Activated naive CD4-positive, alpha-beta T cell treated with anti-CD3 and anti-CD28 coated beads, Interleukin-2, amount 50 U/mL, for 16 hours (primary cell): ENCODE results near the gene CCDC82.
A peak's percentile ranks its signal among the peaks of the same experiment; 100 is the strongest.

Source experiments
- DNase-seq: peaks from one replicate; pipeline ENCODE4 v3.0.0-alpha.2; 2020

Gene CCDC82

DNA sequence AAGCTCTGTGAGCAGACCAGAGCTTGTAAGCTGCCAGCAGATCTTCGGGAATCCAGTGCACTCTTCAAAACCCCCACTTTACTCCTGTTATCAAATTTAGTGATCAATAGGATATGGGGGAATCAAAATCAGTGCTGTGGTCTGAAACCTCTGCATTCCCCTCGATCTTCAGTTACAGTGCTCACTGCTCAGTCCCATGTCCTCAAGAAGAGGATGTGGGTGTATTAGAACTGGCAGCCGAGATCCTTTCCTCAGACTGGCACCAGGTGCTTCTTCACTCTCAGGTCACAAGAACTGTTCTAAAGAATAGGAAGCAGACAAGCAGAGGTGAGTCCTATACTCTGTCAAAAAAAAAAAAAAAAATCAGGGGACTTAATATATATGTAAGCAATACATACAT, 31.4 kb downstream of the CCDC82 start:
- no peak for DNase-seq

DNA sequence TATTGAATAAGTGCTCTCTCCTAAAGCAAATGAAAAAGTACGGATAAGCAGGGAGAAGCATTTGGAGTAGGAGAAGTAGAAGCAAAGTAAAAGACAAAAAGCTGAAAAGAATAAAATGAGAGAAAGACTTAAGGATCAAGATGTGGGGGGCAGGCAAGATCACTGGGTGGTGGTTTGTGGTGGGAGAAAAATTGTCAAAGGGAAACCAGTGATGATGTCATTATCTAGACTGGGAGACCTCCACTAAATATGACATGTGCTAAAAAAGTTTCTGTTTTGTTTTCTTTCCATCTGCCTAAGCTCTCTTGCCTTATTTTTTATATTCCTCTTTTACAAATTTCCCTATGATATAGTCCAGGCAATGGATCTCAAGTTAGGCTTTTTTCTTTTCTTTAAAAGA, 31.9 kb downstream of the CCDC82 start:
- no peak for DNase-seq

DNA sequence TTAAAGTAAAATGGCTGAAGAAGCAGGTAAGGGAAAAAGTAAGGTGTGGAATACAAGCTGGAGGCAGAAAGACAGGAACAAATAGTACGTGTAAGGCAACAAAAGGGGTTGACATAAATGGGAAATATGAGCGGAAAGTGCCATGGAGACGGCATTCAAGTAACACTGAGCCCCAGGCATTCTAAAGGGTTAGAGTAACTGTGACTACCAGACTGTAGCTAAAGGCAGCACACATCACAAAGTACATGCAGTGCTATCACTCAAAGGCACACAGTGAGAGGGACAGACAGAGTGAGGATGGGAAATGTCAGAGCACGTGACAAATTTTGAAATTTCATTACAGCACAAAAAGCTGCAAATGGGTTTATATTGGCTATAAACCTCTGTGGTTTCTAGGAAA, 32.9 kb downstream of the CCDC82 start:
- DNase-seq: no peak

DNA sequence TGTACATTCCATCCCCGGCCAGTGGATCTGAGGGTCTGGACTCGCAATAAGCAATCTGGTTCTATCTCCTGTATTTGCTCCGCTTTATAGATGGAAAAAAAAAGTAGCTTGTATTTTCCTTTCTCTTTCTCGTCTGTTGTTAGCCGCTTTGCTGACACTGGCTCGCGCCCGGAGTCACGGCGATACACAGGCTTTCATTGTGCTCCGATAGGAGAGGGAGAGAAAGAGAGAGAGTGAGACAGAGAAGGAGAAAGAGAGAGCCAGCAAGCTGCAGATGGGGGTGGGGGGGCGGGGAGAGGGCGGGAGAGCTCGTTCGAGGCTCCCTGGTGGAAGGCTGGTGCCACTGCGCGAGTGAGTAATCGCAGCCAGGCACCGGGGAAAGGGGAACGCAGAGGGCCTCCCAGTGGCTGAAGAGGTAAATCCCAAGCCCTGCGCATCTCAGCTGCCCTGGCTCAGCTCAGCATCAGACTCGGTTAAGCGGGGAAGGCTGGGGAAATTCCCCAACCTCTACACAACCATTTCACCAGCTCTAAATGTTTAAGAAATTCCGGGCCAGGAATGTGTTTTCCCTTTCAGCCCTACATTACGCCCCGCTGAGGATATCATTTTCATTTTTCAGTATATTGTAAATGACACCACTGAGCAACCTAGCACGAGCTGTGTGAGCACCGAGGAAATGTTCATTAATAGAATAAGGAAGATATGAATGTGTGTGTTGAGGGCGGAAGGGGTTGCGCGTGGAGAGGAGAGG, 46.6 kb downstream of the CCDC82 start, which contains the start of gene MAML2:
Gene MAML2 (minus strand): TSS at position 235 of the 751 bp plus-strand sequence. CDS start 1,300 bp downstream, outside the sequence.
- DNase-seq: peak; percentile 91

DNA sequence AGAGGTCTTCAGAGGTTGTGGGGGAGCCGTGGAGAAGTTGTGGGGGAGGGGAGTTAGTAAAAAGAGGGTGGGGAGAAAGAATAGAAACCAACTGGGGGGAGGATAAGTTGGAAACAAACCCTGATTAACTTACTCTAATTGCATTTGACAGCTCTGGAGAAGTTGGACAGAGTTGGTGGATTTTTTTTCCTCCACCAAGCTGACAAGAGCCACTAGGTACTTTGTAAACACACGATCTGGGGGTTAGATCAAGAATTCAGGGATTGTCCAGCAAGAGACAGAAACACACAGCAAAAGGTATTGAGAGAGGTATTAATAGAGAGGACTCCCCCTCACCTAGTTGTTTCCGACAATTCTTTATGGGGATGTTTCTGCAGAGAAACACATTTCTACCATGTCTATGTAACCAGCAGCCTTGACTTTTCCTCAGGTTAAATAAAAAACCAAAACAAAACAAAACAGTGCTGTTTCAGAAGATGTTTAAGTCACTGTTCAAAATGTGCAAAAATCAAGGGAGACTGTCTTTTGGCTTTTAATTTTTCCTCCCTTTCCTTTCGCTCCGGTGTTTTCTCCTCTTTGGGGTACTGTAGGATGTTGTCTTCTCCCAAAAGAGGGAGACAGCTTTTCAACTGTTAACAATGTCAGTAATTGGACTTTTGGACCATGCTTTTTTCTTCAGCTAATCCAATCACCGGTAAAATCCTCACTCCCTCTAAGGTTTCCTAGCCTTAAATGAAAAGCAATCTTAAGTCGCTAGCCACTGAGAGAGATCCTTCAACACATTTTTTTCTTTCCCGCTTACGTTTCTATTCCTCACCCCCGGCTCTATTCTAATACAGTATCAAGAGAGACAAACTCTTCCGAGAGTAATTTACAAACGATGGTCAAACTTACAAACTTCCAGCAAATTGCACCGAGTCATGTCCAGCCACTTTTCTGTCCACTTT, 47.4 kb downstream of the CCDC82 start:
- no peak for DNase-seq

DNA sequence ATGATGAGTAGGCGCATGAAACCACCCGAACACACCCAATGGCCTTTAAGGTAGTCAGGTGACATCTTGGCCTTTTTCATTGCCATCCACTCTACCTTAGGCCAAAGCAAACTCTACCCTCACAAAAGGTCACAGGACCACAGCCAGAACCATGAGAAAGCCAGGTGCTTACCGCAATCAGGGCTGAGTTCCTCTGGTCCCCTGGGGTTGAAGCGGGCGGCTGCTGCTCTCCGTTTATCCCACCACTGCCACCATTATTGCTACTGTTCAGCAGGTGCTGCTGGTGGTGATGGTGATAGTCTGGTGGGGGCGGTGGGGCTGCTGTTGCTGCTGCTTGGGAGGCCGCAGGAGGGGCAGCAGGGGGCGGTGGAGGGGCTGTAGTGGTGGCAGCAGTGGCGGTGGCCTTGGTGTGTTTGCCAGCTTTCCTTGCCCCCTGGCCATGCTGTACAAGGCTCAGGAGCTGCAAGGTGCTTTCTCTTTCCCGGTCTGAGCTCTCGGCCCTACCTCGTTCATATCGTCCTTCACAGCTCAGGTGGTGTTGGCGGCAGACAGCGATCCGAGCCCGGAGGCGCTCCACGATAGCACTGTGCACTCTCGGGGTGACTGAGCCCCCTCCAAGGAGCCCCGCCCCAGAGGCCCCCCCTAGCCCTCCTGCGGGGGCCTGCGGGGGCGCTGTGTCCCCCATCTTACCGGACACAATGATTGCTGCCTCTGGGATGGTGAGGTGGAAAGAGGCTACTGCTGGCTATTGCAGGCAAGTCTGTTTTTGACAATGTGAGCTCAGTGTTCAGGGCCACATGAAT, 48.3 kb downstream of the CCDC82 start:
- peak; percentile 63 for DNase-seq

DNA sequence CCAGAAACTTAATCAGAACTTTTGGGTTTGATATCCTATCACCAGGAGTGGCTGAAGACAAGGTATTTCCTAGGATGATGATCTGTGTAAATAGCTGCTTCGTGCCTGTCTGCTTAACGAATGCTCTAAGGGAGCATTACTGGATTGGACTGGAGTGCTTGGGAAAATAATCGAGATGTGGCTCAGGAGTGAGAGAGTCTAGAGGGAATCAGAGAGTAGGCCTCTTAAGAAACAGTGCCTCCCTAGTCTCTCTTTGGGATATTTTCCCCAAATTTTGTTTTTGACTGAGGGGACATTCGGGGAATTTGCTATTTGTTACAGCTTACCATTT, 49.2 kb downstream of the CCDC82 start:
- no peak for DNase-seq

DNA sequence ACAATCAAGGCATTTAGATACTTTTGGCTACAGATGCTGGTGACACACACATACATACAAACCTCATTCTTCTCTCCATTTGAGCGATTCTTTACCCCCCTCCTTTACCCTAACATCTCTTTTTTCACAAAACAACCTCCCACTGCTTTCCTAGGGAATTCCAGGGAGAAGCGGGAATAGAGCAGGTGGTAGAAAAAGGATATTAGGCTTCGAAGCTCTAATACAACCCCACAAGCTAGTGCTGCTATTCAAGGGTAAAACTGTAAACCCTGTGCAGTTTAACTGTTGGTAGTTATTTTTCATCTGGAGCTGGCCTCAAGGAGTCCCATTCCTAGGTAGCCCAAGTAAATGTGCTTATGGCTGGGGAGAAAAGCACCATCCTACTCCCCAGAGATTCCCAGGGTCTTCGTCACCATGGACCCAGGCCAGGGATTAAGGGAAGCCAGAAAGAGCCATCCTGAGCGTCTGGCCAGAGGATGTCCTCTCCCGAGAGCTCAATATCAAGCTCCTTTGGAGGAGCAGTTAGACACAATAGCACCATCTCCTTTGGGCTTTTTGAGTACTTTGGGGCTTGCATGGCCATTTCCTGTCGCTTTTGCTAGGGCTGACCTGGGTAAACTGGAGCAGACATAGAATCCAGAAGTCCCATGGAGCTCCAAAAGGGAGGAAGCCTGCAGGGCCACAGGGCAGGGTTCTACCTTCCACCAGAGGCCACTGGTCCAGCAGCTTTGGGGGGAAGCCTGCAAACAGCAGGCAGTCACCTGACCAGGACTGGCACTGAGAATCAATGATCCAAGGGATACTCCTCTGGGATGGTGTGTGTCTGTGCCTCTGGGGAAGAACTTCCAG, 49.8 kb downstream of the CCDC82 start:
- no peak for DNase-seq

DNA sequence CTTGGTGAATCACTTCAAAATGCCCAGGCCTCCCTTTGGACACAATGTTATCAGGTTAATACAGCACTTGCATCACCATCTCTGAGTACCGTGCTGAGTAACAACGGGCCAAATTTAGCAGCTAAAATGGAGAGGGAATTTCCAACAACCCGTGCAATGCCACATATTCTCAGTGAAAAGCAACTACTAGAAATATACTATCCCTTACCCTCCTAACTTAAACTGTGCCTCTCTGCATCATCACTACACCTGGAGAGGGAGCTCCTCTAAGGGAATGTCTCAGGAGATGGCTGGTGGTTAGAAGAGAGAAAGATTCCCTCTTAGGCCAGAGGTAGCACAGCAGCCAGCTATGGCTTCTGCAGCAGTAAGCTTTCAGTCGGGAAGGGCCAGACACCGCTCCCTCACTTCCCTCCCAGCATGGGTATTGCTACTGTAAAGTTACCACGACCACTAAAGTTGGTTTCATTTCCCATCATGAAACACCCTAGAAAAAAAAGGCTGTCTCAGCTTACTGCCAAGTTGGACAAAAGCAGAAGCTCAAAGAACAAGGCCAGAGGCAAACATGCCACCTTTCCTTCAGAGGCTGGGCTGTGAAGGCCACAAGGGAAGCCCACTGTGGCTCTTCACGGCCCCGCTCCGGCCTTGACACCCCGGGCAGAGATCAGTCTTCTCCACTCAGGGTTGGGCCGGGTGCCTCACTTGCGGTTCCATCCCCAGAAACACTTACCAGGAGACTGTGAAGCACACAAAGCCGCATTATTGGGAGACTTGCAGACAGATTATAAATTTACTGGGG, 50.6 kb downstream of the CCDC82 start:
- peak; percentile 15 for DNase-seq

DNA sequence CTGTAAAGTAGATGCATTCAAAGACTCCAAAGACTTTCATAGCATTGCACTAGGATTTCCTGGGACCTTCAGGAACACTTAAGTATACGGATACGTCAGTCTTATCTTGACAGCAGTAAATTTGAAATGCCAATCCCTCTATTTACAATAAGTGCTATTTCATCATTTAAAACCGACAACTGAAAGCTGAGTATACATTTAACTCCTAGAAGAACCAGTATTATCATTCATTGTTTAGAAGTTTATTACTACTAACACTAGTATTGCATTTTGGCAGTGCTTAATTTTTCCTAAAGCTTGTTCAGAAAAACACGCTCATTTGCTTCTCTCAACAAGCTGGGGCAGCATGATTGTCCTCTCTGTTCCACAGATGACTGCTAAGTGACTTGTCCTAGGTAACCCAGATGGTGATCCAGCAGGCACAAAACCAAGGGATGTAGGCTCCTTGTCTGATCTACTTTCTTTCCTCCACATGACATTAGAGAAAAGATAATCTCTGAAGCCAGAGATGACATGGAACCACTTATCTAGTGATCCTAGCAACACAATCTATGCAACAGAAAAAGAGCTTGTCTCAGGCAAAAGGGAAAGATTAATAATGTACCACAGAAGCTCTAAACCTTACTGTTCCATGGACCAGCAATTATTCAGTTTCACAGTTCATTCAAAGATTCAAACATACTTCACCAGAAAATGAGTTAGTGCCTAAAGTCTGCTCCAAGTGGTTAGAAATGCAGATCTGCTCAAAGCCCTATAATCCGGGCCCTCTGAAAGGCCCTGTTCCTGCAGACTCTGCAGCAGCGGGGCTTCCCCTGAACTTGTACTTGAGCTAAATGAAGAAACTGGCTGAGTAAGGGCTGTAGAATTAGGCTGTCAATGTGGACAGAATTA, 51.9 kb downstream of the CCDC82 start:
- DNase-seq: peak; percentile 54

DNA sequence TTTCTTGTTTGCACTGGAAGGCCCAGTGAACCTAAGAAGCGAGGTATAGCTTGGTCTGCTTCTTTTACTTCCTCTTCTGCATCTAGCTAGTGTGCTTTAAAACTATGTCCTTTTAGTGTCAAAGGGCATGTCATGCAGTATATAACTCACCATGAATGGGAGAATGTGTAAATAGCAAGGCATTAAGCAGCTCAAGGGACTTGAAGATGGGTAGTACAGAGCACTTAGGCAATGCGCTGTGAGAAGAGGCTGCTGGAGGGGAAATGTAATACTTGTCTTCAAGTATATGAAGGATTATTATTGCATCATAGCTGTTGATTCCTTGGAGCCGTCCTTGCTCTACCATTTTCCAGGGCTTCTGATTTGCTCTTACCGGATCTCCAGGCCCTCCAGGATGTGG, 54.3 kb downstream of the CCDC82 start:
- no peak for DNase-seq

DNA sequence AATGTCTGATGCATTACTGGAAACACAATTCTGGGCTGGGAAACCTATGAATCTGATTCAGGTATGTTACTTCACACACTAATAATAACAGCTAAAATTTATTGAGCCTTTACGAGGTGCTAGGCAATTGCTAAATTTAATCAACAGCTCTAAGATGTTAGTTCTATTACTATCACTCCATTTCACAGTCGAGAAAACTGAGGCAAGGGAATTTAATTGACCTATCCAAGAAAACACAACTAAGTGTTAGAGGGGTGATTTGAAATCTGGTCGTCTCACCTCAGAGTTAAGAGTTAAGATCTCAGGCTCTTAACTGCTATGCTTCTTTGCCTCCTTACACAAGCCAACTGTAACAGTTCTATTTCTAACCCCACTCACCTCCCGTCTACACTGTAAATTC, 55.5 kb downstream of the CCDC82 start:
- DNase-seq: no peak

DNA sequence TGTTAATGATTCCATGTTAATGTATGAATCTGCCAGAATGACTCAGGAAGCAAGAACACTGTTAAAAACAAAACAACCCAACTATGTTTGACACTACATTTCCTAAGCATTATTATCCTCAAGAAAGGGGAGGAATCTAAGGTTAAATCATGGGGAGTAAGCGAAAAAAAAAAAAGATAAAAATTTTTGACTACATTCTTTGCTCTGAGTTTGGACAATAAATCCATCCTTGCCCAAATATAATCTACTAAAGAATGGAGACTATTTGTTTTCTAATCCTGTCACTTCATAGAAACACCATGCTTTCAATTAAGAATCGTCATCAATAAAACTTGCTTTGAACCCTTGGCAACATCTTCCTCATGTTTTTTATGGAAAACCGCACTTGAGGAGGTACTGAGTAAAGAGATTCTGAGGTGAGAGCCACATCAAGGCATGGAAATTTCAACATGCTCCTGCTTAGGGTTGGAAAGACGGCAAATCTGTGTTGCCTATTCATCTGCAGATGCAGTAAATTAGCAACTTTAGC, 56.5 kb downstream of the CCDC82 start:
- DNase-seq: no peak

DNA sequence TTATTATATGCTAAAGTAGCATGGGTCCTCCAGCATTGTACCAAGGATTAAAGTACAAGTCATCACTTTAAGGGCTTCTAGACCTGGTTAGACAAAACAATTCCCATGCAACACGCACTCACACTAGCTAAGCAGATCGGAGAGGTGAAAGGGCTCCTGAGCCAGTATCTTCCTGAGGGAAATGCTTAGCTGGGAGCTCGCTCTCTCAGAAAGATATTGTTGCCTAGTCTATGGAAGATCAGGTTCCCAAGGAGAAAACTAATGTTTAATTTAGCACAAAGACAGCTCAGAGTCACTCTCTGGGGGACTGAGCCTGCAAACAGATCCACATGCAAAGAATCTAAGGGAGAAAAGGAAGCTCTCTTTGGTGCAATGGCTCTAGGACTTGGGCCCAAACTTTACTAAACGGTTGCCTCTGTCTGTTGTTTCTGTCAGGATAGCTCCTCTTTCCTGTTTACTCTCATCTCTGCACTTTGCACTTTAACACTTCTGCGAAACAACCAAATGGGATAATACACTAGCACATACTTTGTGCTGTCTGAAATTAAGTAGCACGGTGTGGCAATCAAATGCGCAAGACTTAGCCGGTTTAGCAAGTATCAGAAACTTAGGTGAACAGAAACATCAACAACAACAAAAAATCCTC, 57.5 kb downstream of the CCDC82 start:
- DNase-seq: no peak

DNA sequence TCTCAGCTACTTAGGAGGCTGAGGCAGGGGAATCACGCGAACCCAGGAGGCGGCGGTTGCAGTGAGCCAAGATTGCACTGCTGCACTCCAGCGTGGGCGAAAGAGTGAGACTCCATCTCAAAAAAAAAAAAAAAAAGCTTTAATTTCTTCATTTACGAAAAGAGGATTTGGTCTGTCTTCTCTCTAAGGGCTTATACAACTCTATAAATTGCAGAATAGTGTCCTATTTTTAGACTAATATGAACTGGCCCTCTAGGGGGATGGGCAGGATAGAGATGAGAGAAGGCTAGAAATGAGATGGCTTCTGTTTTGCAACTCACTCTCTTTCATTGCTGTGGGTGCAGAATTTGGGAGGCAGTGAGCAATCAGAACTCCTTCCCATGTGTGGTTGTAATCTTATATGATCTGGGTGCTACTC, 58.0 kb downstream of the CCDC82 start:
- DNase-seq: no peak

DNA sequence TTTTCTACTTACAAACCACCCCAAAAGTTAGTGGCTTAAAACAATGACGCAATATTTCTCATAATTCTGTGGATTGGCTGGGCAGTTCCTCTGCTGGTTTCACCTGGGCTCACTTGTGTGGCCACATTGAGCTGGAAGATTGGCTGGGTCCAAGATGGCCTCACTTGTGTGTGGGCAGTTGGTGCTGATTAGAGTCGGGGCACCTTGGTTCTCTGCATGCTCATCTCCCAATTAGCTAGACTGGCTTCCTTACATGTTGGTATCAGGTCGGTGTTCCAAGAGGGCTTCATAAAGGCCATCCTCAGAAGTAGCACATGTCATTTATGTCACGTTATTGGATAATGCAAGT, 59.2 kb downstream of the CCDC82 start:
- no peak for DNase-seq

DNA sequence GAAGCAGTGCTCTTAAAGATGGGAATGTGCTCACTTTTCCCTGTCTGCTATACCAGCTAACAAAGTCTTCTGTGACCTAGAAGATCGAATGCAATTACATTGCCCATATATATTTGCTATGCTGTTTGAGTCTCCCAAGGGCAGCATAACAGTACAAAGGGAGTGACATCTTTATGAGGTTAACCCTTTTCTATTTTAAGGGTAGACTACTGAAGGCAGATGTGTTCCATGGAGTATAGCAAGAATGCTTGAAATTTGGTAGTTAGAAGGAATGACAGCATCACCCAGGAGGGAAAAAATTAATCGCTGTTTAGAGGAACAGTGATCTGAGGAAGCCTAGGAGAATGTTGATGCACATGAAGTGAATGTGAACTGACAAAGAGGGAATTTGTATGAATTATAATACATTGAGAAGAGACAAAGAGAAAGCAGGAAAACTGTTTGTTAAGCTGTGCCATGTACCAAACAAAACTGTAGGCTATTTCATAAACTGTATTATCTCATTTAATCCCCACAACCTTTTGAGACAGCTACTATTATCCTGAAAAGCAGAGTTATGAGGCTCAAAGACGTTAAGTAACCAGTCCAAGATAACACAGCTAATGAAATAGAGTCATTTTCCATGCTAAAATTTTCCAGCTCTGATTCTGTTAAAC, 59.7 kb downstream of the CCDC82 start:
- DNase-seq: no peak

DNA sequence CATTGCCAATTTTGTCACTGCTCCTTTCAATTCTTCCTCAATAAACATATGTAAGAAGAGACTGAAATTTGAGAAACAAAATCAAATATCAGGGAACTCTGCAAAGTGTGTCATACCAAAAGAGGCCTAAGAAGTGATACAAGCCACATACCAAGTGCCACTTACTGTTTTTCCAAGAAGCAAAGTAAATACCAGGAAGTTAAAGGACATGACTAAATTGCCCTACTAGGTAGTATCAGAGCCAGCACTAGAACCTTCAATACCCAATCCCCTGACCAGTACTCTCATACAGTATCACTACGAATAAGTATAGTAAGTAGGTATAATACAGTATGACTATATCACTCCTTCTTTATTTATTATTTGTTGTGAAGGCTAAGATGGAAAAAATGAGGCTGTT, 60.3 kb downstream of the CCDC82 start:
- no peak for DNase-seq

DNA sequence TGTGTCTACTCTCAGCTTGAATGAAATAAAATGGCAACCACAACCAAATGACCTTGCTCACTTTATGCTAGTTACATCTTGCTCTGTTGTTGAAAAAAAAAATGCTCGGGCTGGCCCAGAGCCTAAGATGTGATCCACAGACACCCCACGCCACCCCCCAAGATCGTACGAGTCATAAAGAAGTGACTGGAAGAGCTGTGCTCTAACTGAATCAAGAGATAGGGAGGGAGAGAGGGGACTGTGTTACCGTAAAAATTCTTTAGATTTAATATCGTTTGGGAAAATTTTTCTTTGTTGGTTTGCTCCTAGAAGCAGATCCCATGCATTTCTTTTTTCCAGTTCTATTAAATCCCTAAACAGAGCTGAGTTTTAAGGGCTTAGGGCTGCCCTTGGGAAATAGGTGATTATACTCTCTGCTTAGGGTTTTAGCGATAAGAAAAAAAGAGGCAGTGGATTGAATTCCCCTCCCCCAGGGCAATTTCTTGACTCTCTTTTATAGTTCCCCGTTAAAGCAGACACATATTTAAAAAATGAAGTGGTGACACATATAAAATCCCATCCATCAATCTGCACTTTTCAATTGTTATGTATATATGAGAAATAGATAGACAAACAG, 61.2 kb downstream of the CCDC82 start:
- no peak for DNase-seq
